C1 segment of cervical spinal cord (tissue), 14 donors: ENCODE data around the gene PAMR1.

Experiments used
- DNase-seq, 14 donors: peaks; one replicate each; lab custom pipeline; 2025; lab: John Stamatoyannopoulos, UW

The PAMR1 gene

GRCh38 chr11:35496416-35496815 lies 29.0 kb downstream of the PAMR1 start:
- DNase-seq = no peak

- peak in 1 of 14 donors; percentile 18 for DNase-seq
These were observed 30.4 kb downstream of the PAMR1 start for GRCh38 chr11:35494957-35495490.

- DNase-seq = no peak
These were observed 34.1 kb downstream of the PAMR1 start for GRCh38 chr11:35491231-35491871.

- DNase-seq = no peak
These were observed 37.3 kb downstream of the PAMR1 start for GRCh38 chr11:35488117-35488516.

GRCh38 chr11:35487532-35488078 lies 37.8 kb downstream of the PAMR1 start:
- peak in 2 of 14 donors; percentile 15 to 39 for DNase-seq

GRCh38 chr11:35486934-35487333 lies 38.5 kb downstream of the PAMR1 start:
- no peak for DNase-seq

GRCh38 chr11:35486446-35486845 lies 39.0 kb downstream of the PAMR1 start:
- no peak for DNase-seq

GRCh38 chr11:35485656-35486322 lies 39.6 kb downstream of the PAMR1 start:
- DNase-seq = peak in 10 of 14 donors; percentile 13 to 69 (median 42)

- DNase-seq = no peak
These were observed 41.0 kb downstream of the PAMR1 start for GRCh38 chr11:35484435-35484834.

- no peak for DNase-seq
These were observed 42.1 kb downstream of the PAMR1 start for GRCh38 chr11:35483131-35483820.

- no peak for DNase-seq
These were observed 45.7 kb downstream of the PAMR1 start for GRCh38 chr11:35479731-35480130.

- peak in 7 of 14 donors; percentile 17 to 77 (median 61) for DNase-seq
These were observed 46.8 kb downstream of the PAMR1 start for GRCh38 chr11:35478471-35479091.

GRCh38 chr11:35477901-35478300 lies 47.5 kb downstream of the PAMR1 start:
- DNase-seq = peak in 1 of 14 donors; percentile 41

GRCh38 chr11:35474688-35475087 lies 50.7 kb downstream of the PAMR1 start:
- DNase-seq = no peak

GRCh38 chr11:35473795-35474374 lies 51.5 kb downstream of the PAMR1 start:
- DNase-seq = no peak

- no peak for DNase-seq
These were observed 54.8 kb downstream of the PAMR1 start for GRCh38 chr11:35470616-35471015.

- no peak for DNase-seq
These were observed 59.4 kb downstream of the PAMR1 start for GRCh38 chr11:35466058-35466457.

- peak in 1 of 14 donors; percentile 12 for DNase-seq
These were observed 61.1 kb downstream of the PAMR1 start for GRCh38 chr11:35464308-35464707.

GRCh38 chr11:35463331-35463751 lies 62.1 kb downstream of the PAMR1 start:
- peak in 3 of 14 donors; percentile 2 to 31 (median 18) for DNase-seq

GRCh38 chr11:35461917-35462538 lies 63.4 kb downstream of the PAMR1 start:
- DNase-seq = no peak

- no peak for DNase-seq
These were observed 65.9 kb downstream of the PAMR1 start for GRCh38 chr11:35459489-35459888.
